Measurements from ENCODE around the gene MAS1L.

Gene MAS1L

DNA sequence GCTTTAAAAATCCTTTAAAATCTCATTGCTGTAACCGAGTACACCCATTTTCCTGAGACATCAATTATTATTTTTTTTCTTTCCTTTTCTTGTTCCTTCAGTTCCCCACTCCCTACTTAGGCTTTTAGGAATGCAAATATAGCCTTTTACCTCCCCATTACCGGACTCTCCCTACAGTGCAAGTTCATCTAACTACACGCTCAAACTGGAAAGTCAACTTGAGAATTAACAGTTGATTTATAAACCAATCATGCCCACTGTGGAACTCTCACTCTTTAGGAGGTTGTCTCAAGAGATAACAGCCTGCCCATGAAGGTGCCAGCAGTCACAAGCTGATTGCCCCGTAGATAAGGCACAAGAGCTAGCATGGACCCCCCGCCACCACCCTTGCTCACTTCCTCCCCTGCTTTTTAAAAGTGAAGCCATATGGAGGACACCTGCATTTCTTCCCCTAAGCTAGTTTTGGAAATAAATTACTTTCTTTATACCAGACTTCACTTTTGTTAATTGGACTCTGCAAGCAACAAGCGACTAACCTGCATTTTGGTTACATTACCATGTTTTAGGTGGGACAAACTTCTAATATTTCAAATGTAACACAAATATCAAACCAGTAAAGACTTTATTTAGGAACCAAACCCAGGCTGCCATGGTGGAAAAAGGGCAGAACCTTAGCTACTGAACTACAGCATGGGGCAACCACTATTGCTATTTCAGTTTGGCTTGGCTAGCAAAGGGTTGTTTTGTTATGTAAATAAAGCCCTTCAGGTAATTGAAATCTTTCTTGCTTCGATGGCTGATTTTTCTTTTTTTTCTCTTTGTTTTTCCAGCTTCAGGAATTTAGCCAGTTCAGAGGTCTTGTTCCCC lies 36.9 kb upstream of the MAS1L start:
- no peaks in the 10 kb centered on the region for H3K36me3 ChIP-seq (replicated peaks)
- no peak overlapping the region for H3K27ac ChIP-seq
- TF ChIP-seq, protein P1, sequence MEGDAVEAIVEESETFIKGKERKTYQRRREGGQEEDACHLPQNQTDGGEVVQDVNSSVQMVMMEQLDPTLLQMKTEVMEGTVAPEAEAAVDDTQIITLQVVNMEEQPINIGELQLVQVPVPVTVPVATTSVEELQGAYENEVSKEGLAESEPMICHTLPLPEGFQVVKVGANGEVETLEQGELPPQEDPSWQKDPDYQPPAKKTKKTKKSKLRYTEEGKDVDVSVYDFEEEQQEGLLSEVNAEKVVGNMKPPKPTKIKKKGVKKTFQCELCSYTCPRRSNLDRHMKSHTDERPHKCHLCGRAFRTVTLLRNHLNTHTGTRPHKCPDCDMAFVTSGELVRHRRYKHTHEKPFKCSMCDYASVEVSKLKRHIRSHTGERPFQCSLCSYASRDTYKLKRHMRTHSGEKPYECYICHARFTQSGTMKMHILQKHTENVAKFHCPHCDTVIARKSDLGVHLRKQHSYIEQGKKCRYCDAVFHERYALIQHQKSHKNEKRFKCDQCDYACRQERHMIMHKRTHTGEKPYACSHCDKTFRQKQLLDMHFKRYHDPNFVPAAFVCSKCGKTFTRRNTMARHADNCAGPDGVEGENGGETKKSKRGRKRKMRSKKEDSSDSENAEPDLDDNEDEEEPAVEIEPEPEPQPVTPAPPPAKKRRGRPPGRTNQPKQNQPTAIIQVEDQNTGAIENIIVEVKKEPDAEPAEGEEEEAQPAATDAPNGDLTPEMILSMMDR (IDR thresholded peaks at IDR 0.05; ENCODE audit: low read depth, low read length, missing control alignments): no peak
- in situ Hi-C loops (cut with HindIII; ENCODE audit: low pct_ligation_motif_present, low sequenced_read_pairs): no loop called here
- no peak overlapping the region for H3K4me3 ChIP-seq (ENCODE audit: low read depth, low read length)
- no peak for DNase-seq
- H3K27me3 ChIP-seq (replicated peaks): no peaks in the 10 kb centered on the region

DNA sequence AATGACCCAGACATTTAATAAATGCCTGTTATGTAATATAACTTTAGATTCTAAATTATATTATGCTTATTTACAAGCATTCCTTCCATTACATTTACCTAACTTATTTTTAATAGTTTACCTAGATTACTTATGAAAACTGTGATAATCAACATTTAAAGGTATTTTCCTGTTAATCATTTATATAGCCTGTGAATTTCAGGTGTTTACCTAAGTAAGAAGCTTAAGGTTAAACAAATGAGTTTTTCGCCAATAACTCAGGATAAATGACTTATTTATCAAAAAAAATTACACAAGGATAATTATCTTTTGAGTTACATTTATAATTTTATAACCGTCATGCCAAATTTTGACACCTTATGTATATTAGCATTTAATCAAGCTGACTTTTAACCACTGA lies 36.3 kb upstream of the MAS1L start:
- DNase-seq: no peak
- TF ChIP-seq, protein P1 (IDR thresholded peaks at IDR 0.05; ENCODE audit: low read depth, low read length, missing control alignments): no peak
- in situ Hi-C loops (cut with HindIII; ENCODE audit: low pct_ligation_motif_present, low sequenced_read_pairs): no loop called here
- H3K27ac ChIP-seq: no peak overlapping the region
- H3K36me3 ChIP-seq (replicated peaks): no peaks in the 10 kb centered on the region
- no peak overlapping the region for H3K4me3 ChIP-seq (ENCODE audit: low read depth, low read length)
- H3K27me3 ChIP-seq (replicated peaks): no peaks in the 10 kb centered on the region

DNA sequence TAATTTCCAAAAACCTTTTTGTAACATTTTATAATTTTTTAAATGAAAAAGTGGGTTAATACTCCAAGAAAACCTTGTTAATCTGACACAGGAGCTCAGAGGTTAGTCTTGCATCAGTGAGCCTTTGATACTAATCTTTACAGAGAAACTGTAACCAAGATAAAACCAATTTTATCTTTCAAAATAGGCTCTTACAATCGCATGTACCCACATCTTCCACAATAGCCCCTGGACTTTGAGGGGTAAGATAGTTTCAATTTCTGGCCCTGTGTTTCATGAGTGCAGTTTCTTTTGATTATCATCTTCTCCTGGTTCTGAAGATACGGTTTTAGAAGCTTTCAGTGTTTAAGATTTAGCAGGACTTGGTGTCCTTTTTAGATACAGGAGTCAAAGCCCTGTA lies 34.5 kb upstream of the MAS1L start:
- DNase-seq: no peak

DNA sequence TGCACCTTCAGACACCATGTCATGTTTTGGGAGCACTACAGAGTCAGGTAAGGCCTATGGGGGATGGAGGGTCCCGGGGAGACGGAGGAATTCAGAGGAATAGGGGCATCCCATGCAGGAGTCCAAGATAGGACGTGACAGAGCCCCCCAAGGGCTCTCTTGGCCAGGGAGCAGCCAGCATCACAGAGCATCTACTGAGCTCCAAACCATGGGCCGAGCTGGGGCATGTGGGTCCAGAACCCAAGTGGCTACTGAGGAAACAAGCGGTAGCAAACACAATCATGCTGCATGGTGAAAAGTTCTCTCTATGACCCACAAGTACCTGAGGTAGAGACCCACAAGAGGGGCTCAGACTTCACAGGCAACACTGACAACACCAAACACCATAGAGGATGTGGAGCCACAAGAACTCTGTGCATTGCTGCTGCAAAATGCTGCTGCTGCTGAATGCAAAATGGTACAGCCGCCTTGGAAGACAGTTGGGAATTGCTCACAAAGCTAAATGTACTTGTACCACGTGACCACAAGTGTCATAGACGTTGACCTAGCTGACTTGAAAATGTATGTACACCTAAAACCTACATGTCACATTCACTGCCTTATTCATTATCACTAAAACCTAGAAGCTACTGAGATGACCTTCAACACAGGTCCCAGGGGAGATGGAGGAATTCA lies 33.4 kb upstream of the MAS1L start:
- Histone ChIP-seq H3K4me3 (ENCODE audit: low read depth, low read length) (no peak overlapping the region), H3K36me3 (replicated peaks) (no peaks in the 10 kb centered on the region), H3K27ac (no peak overlapping the region), H3K27me3 (replicated peaks) (no peaks in the 10 kb centered on the region)
- in situ Hi-C loops (cut with HindIII; ENCODE audit: low pct_ligation_motif_present, low sequenced_read_pairs): no loop called here
- TF ChIP-seq, protein P1 (IDR thresholded peaks at IDR 0.05; ENCODE audit: low read depth, low read length, missing control alignments): no peak
- no peak for DNase-seq

More for the DNA sequence above, 34.5 kb upstream of the MAS1L start:
- no peak overlapping the region for H3K27ac ChIP-seq
- H3K27me3 ChIP-seq (replicated peaks): no peaks in the 10 kb centered on the region
- in situ Hi-C loops (cut with HindIII; ENCODE audit: low pct_ligation_motif_present, low sequenced_read_pairs): no loop called here
- TF ChIP-seq, protein P1 (IDR thresholded peaks at IDR 0.05; ENCODE audit: low read depth, low read length, missing control alignments): no peak
- H3K4me3 ChIP-seq (ENCODE audit: low read depth, low read length): no peak overlapping the region
- H3K36me3 ChIP-seq (replicated peaks): no peaks in the 10 kb centered on the region

DNA sequence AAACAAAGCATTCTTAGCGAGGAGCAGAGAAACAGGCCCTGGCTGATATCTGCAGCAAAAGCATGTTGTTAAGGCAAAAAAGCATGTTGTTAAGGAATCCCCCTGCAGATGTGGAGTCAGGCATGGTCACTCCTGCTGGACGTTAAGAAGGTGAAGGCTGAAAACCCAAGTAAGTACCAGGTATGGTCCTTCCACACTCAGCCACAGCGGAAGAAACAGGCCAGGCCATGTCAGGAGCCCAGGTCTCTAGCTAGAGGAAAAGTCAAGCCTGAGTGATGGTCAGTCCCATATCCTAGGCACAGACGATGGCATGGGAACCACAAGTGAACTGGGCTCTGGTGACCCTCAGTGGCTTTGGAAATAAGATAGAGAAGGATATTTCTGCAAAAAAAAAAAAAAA lies 32.5 kb upstream of the MAS1L start:
- TF ChIP-seq, protein P1 (IDR thresholded peaks at IDR 0.05; ENCODE audit: low read depth, low read length, missing control alignments): no peak
- no peaks in the 10 kb centered on the region for H3K36me3 ChIP-seq (replicated peaks)
- in situ Hi-C loops (cut with HindIII; ENCODE audit: low pct_ligation_motif_present, low sequenced_read_pairs): no loop called here
- no peak overlapping the region for H3K27ac ChIP-seq
- DNase-seq: no peak
- H3K27me3 ChIP-seq (replicated peaks): no peaks in the 10 kb centered on the region
- H3K4me3 ChIP-seq (ENCODE audit: low read depth, low read length): no peak overlapping the region

Data from brain microvascular endothelial cell (primary cell).